Esophagus squamous epithelium (tissue), 5 donors: ENCODE results near the gene GPX7. TPM values are rescaled to one million over a fixed set of nuclear protein-coding genes. Genes with fewer than 3 reads are reported as not detected.

ENCODE experiments used
- DNase-seq: peaks from one replicate; lab custom pipeline; 2025; lab: John Stamatoyannopoulos, UW
- H3K27ac ChIP-seq, 4 donors: fragments of 200-600 bp; sonication (generic); one replicate each; pipeline ENCODE4 v1.5.1; 2016 to 2019; ENCODE audit warnings: mild to moderate bottlenecking in 1 of 4
- H3K27me3 ChIP-seq, 4 donors: fragments of 200-600 bp; sonication (generic); 1 replicate in 3 of 4; 2 replicates in 1 of 4; pipeline versions ENCODE4 v1.5.1 to v1.6.0; 2017 to 2021; ENCODE audit warnings: antibody characterized with exemption in 1 of 4
- H3K36me3 ChIP-seq, 3 donors: fragments of 200-600 bp; sonication (generic); one replicate each; pipeline ENCODE4 v1.5.1; 2016 to 2019
- H3K4me1 ChIP-seq, 3 donors: fragments of 200-600 bp; sonication (generic); one replicate each; pipeline ENCODE4 v1.5.1; 2017 to 2019
- H3K4me3 ChIP-seq, 4 donors: fragments of 200-600 bp; sonication (generic); 1 replicate in 3 of 4; 2 replicates in 1 of 4; pipeline ENCODE4 v1.5.1; 2016 to 2019; ENCODE audit warnings: mild to moderate bottlenecking in 2 of 4, moderate library complexity in 1 of 4
- H3K9me3 ChIP-seq, 3 donors: fragments of 200-600 bp; sonication (generic); one replicate each; pipeline ENCODE4 v1.5.1; 2016 to 2019
- CTCF ChIP-seq, 6 experiments: fragments of 450-650 bp in 4 of 6; fragments of 200-600 bp in 2 of 6; sonication (generic) in 2 of 6; IDR thresholded peaks; one replicate each; pipeline ENCODE4 v1.5.1; 2016 to 2019; ENCODE audit warnings: antibody characterized with exemption in 6 of 6, mild to moderate bottlenecking in 4 of 6, moderate library complexity in 4 of 6
- POLR2A ChIP-seq, 4 donors: fragments of 450-650 bp; IDR thresholded peaks; one replicate each; pipeline ENCODE4 v1.6.1; 2017; ENCODE audit warnings: antibody characterized with exemption in 4 of 4, mild to moderate bottlenecking in 4 of 4, moderate library complexity in 3 of 4
- WGBS, 2 donors: methylation state at CpG; one replicate each; pipeline ENCODE4 v1.1.5; 2018; 5-methylcytosine and 5-hydroxymethylcytosine counted together
- intact Hi-C: fragments of 100-400 bp; cut with DNase I; formaldehyde crosslinking; loops from one replicate; pipeline ENCODE4 v1.15.0; 2022
- total RNA-seq, 4 donors: library from RNA; depleted of rRNA; stranded (reverse); fragments of >200 nt; gene quantifications; one replicate each; pipeline ENCODE4 v1.1.0, GENCODE V29; 2016
- donor health status: DM: yes; HTN: yes; CAD: no.

GPX7 gene
- total RNA-seq, 4 donors from 2014 or later, result 1.6 to 9.9 (median 2.7) TPM

GRCh38 chr1:52585474-52585873, 16.7 kb upstream of the GPX7 start:
- DNase-seq, result no peak
- Histone ChIP-seq H3K4me3 (no peak overlapping the region), H3K9me3 (no peaks in the 10 kb centered on the region), H3K4me1 (no peaks in the 10 kb centered on the region), H3K27me3 (peaks cover 0 to 19% (median 0%) of the 10 kb centered on the region in 4 donors), H3K27ac (no peak overlapping the region), H3K36me3 (no peaks in the 10 kb centered on the region)
- 50 to 70% methylated on average over 1 of the region's 1 CpG for WGBS, 2 donors
- intact Hi-C loops, result no loop called here
- TF ChIP-seq CTCF (IDR thresholded peaks at IDR 0.05) (no peak), POLR2A (IDR thresholded peaks at IDR 0.05) (no peak)

DNA sequence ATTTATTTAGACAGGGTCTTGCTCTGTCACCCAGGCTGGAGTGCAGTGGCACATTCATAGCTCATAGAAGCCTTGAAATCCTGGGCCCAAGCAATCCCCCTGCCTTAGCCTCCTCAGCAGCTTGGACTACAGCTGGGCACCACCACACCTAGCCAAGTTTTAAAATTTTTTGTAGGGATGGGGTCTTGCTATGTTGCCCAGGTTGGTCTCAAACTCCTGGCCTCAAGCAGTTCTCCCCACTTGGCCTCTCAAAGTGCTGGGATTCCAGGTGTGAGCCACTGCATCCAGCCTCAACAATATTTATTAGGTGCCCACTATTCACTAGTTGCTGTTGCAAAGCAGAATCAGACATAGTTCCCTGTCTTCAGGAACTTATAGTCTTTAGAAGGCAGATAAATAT, 14.1 kb upstream of the GPX7 start:
- no peaks in the 10 kb centered on the region for H3K36me3 ChIP-seq
- H3K4me3 ChIP-seq, result no peak overlapping the region
- DNase-seq, result no peak
- H3K27ac ChIP-seq, result no peak overlapping the region
- peaks cover 0 to 19% (median 0%) of the 10 kb centered on the region in 4 donors for H3K27me3 ChIP-seq
- no peak for TF ChIP-seq CTCF (IDR thresholded peaks at IDR 0.05)
- no peak for TF ChIP-seq POLR2A (IDR thresholded peaks at IDR 0.05)
- no peaks in the 10 kb centered on the region for H3K4me1 ChIP-seq
- H3K9me3 ChIP-seq, result no peaks in the 10 kb centered on the region
- intact Hi-C loops, result no loop called here

DNA sequence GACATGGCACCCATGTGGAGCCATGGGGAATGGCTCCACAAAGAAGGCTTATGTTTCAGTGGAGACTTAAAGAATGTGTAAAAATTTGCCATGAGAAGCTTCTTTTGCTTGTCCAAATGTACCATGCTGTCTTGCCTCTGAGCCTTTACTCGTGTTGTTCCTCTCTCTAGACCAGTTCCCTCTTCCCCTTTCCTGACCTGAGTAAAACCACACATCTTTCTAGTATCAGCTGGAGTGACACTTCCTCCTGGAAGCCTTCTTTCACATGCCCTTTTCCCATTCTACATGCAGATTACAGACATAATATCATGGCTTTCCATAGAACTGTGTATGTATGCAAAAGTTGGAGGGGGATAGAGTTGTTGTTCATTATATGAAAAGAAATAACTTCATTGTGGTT, 13.6 kb upstream of the GPX7 start:
- peaks cover 0 to 18% (median 0%) of the 10 kb centered on the region in 4 donors for H3K27me3 ChIP-seq
- intact Hi-C loops, result no loop called here
- H3K9me3 ChIP-seq, result no peaks in the 10 kb centered on the region
- H3K36me3 ChIP-seq, result no peaks in the 10 kb centered on the region
- no peak overlapping the region for H3K27ac ChIP-seq
- no peak overlapping the region for H3K4me3 ChIP-seq
- H3K4me1 ChIP-seq, result no peaks in the 10 kb centered on the region
- no peak for TF ChIP-seq CTCF (IDR thresholded peaks at IDR 0.05)
- no peak for TF ChIP-seq POLR2A (IDR thresholded peaks at IDR 0.05)
- WGBS, 2 donors, result 46 to 61% methylated on average over 1 of the region's 1 CpG
- no peak for DNase-seq

DNA sequence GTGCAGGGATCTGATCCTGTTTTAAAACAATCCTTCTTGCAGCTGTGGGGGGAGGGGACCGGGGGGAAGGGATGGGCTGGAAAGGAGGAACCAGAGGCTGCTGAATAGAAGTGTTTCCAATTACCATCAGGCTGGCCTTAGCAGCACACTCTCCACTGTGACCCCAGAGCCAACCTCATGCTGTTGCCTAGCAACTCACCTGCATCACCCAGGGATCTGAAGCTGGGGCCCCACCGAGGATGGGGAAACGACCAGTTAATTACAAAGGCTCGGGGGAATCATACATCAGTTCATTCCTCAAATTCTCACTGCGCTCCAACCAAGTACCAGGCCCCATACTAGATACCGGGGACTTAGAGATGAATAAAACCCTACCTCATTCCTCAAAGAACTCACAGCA, 11.9 kb upstream of the GPX7 start:
- WGBS, 2 donors, result 63 to 70% methylated on average over 5 of the region's 6 CpGs

More for the DNA sequence above, 11.9 kb upstream of the GPX7 start:
- Histone ChIP-seq H3K27me3 (peaks cover 0 to 11% (median 0%) of the 10 kb centered on the region in 4 donors), H3K27ac (no peak overlapping the region), H3K4me3 (no peak overlapping the region), H3K9me3 (no peaks in the 10 kb centered on the region), H3K4me1 (no peaks in the 10 kb centered on the region), H3K36me3 (no peaks in the 10 kb centered on the region)
- DNase-seq, result no peak
- intact Hi-C loops, result no loop called here
- TF ChIP-seq CTCF (IDR thresholded peaks at IDR 0.05) (no peak), POLR2A (IDR thresholded peaks at IDR 0.05) (no peak)
